ENCODE data around the gene FAXDC2. TPM values are rescaled to one million over a fixed set of nuclear protein-coding genes. Genes with fewer than 3 reads are reported as not detected.

FAXDC2 gene
- total RNA-seq, 2 donors from 2014 or later, result 8.0 to 10.9 TPM

DNA sequence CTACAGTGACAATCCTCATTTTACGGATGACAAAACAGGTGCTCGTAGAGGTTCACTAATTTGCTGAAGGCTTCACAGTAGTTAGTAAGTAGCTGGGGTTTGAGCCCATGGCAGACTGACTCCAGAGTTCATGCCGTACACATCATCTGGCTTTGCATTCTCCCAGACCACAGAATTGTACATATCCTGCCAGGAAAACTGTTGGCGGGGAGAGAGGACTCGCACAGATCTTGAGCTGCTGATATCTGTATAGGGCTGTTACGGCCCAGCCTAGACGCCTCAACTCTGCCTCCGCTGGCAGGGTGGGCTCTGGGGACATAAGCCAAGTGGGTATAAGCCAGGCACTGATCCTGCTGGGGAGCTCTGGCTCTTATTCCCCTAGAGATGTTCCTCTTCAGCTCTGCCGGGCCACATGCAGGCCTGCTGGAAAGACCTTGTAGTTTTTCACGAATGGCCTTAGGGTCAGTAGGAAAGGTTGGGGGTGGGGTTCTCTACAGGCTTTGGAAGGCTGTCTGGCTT lies 79.0 kb downstream of the FAXDC2 start:
- ATAC-seq, result peak; percentile 22
- Histone ChIP-seq H3K27ac (peak overlapping the region in 3 of 4 donors; percentile 15 to 44 (median 34)), H3K9me3 (no peaks in the 10 kb centered on the region), H3K36me3 (replicated peaks in 1 of 2; ENCODE audit: insufficient read depth in 1 of 2, low read depth in 2 of 2) (no peaks in the 10 kb centered on the region), H3K4me3 (no peak overlapping the region), H3K4me1 (peaks cover 95% of the 10 kb centered on the region), H3K27me3 (no peaks in the 10 kb centered on the region)
- intact Hi-C loops (cut with DNase I), result no loop called here
- DNase-seq, result peak in 2 of 4 donors; percentile 29 to 38
- 25 to 40% methylated on average over 5 to 10 of the region's 10 CpGs for WGBS, 2 donors
- no peak for TF ChIP-seq CTCF (IDR thresholded peaks at IDR 0.05)
- no peak for TF ChIP-seq POLR2A (IDR thresholded peaks at IDR 0.05)

DNA sequence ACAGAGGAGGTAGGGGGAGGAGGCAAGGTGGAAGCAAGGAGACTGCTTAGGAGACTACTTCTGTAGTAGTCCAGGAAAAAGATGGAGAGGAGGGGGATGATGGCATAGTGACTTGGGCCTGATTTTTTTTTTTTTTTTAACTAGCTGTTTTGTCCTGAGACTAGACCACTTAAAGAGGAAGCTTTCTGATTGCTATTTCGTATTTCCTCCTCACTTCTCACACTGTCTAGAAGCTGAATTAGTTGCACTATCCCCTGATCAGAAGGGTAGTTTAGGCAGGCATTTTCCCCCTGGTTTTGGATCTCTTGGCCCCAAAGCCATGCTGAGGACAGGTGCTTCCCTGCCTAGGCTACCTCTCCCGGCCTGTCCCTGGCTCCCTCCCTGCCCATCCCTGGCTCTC lies 80.3 kb downstream of the FAXDC2 start:
- DNase-seq (no peak), ATAC-seq (no peak)
- Histone ChIP-seq H3K4me1 (peaks cover 95% of the 10 kb centered on the region), H3K36me3 (replicated peaks in 1 of 2; ENCODE audit: insufficient read depth in 1 of 2, low read depth in 2 of 2) (no peaks in the 10 kb centered on the region), H3K4me3 (no peak overlapping the region), H3K27ac (peak overlapping the region in 3 of 4 donors; percentile 15 to 44 (median 34)), H3K9me3 (no peaks in the 10 kb centered on the region), H3K27me3 (no peaks in the 10 kb centered on the region)
- 33 to 77% methylated on average over 2 of the region's 2 CpGs for WGBS, 2 donors
- intact Hi-C loops (cut with DNase I), result no loop called here
- no peak for TF ChIP-seq CTCF (IDR thresholded peaks at IDR 0.05)
- TF ChIP-seq POLR2A (IDR thresholded peaks at IDR 0.05), result no peak

MicroRNA genes within 50 kb of the gene (microRNA counts, 767-probe panel; counts per million panel counts)
- microRNA hsa-miR-378h, result 0 to 736 counts per million in 2 donors

Small RNAs within 50 kb of the gene (microRNA-seq; reads per million reads assigned to microRNA genes)
- 0 reads per million in 2 donors for gene MIR378H (ENCODE audit: borderline number of aligned reads in 2 of 2, borderline replicate concordance in 2 of 2)

Small RNAs within 50 kb of the gene (small RNA-seq; reads per million reads assigned to genes)
- gene MIR378H, result not detected

Other genes with a start within 250 kb of the FAXDC2 start
- gene LARP1, start 95.2 kb downstream of the FAXDC2 start, total RNA-seq, result 100 to 1,000 TPM in 1 of 2 donors, 10 to 100 TPM in 1; 96.2 to 151 TPM
- gene CNOT8, start 8.0 kb upstream of the FAXDC2 start, total RNA-seq, result 10 to 100 TPM; 19.8 to 32.4 TPM
- 1 to 10 TPM; 5.7 to 8.2 TPM for gene GEMIN5, start 87.6 kb upstream of the FAXDC2 start, total RNA-seq
- 10 to 100 TPM in 1 of 2 donors, 1 to 10 TPM in 1; 3.9 to 18.5 TPM for gene MRPL22, start 90.5 kb upstream of the FAXDC2 start, total RNA-seq
- under 1 TPM in 1 of 2 donors, not detected in 1; 0.26 TPM for gene KIF4B, start 163.2 kb upstream of the FAXDC2 start, total RNA-seq

Data from body of pancreas (tissue), 4 donors.